Loucy (cell line): ENCODE results near the gene IGFBP1.

ENCODE experiments used
- CTCF ChIP-seq: fragments of 200-600 bp; sonication (generic); conservative IDR thresholded peaks from 2 replicates; pipeline ENCODE4 v1.5.1; 2014; ENCODE audit warnings: mild to moderate bottlenecking, antibody characterized with exemption, low read length
- EZH2phosphoT487 ChIP-seq: fragments of 200-600 bp; IDR thresholded peaks from 2 replicates; pipeline ENCODE4 v1.6.1; 2018; ENCODE audit warnings: antibody characterized with exemption, mild to moderate bottlenecking, moderate library complexity, borderline replicate concordance

GRCh38 chr7:45910855-45911254 lies 22.6 kb downstream of the IGFBP1 start:
- TF ChIP-seq CTCF (no peak), EZH2phosphoT487 (no peak)
